CD4-positive, alpha-beta T cell (primary cell): Measurements from ENCODE around the gene DGLUCY. TPM values are rescaled to one million over a fixed set of nuclear protein-coding genes. Genes with fewer than 3 reads are reported as not detected.
A peak's percentile ranks its signal among the peaks of the same experiment; 100 is the strongest.

Experiments
- ATAC-seq: fragments of 200-7000 bp; cut with Tn5 transposase; one replicate; pipeline ENCODE4 v1.10.0; 2022; ENCODE audit warnings: mild to moderate bottlenecking; ENCODE audit not compliant: poor library complexity
- CTCF ChIA-PET: fragments of 350-600 bp; sonication (Branson Sonifier 250); formaldehyde crosslinking; loops from one replicate; lab custom pipeline; 2021; ENCODE audit warnings: antibody characterized with exemption, inconsistent platforms; lab: Charles Lee
- POLR2A ChIA-PET: fragments of 350-600 bp; sonication (Branson Sonifier 250); formaldehyde crosslinking; loops from one replicate; lab custom pipeline; 2021; ENCODE audit warnings: antibody characterized with exemption, inconsistent platforms; lab: Charles Lee
- DNase-seq, 14 experiments: peaks; one replicate each; pipeline ENCODE4 v3.0.0-alpha.2; 2013 to 2020; ENCODE audit warnings: mixed read lengths in 2 of 14
- H3K27ac ChIP-seq, 2 donors: one replicate each; pipeline versions ENCODE4 v1.5.1 to v1.7.0; 2013; ENCODE audit warnings: low read length in 2 of 2, low read depth in 1 of 2, mild to moderate bottlenecking in 1 of 2
- H3K27me3 ChIP-seq, 2 experiments: 1 replicate in 1 of 2; 2 replicates in 1 of 2; pipeline versions ENCODE4 v1.6.1 to v1.7.0; 2013; ENCODE audit warnings: low read length in 2 of 2, control low read depth in 1 of 2, mild to moderate bottlenecking in 1 of 2, moderate library complexity in 1 of 2; ENCODE audit not compliant: insufficient read depth in 2 of 2, control insufficient read depth in 1 of 2
- H3K36me3 ChIP-seq: one replicate; pipeline ENCODE4 v1.6.1; 2013; ENCODE audit warnings: low read length, control low read depth; ENCODE audit not compliant: insufficient read depth
- H3K4me1 ChIP-seq: one replicate; pipeline ENCODE4 v1.6.1; 2013; ENCODE audit warnings: low read length, control low read depth; ENCODE audit not compliant: insufficient read depth
- H3K4me3 ChIP-seq: one replicate; pipeline ENCODE4 v1.5.1; 2013; ENCODE audit warnings: mild to moderate bottlenecking, low read length, moderate library complexity
- H3K9me3 ChIP-seq, 2 experiments: 1 replicate in 1 of 2; 2 replicates in 1 of 2; pipeline versions ENCODE4 v1.6.1 to v1.7.0; 2013; ENCODE audit warnings: low read length in 2 of 2, mild to moderate bottlenecking in 2 of 2, control low read depth in 1 of 2, moderate library complexity in 1 of 2; ENCODE audit not compliant: control insufficient read depth in 1 of 2, insufficient read depth in 1 of 2
- H3K27ac Mint-ChIP-seq: one replicate; pipeline ENCODE4 v1.8.0; 2020; ENCODE audit warnings: mixed read lengths
- H3K27me3 Mint-ChIP-seq: one replicate; pipeline ENCODE4 v1.8.0; 2021; ENCODE audit warnings: mixed read lengths
- H3K36me3 Mint-ChIP-seq: one replicate; pipeline ENCODE4 v1.8.0; 2021; ENCODE audit warnings: low read depth, mixed read lengths
- H3K4me1 Mint-ChIP-seq: one replicate; pipeline ENCODE4 v1.8.0; 2021; ENCODE audit warnings: low read depth, mixed read lengths
- H3K4me3 Mint-ChIP-seq: one replicate; pipeline ENCODE4 v1.8.0; 2020; ENCODE audit warnings: mild to moderate bottlenecking, mixed read lengths
- H3K9me3 Mint-ChIP-seq: one replicate; pipeline ENCODE4 v1.8.0; 2020; ENCODE audit warnings: mixed read lengths
- CTCF ChIP-seq: fragments of 200-600 bp; IDR thresholded peaks from one replicate; pipeline ENCODE4 v1.8.0; 2022; ENCODE audit warnings: antibody characterized with exemption, mild to moderate bottlenecking
- intact Hi-C, 2 experiments: fragments of 100-400 bp; cut with DNase I in 1 of 2; cut with micrococcal nuclease in 1 of 2; formaldehyde crosslinking; loops; one replicate each; pipeline versions ENCODE4 v1.15.1 to v1.9.0; 2023 to 2025; cut with DNase I, micrococcal nuclease
- total RNA-seq, 174 experiments: library from RNA in 2 of 174; stranded (reverse) in 2 of 174; gene quantifications; one replicate each; pipeline ENCODE4 v1.2.3 and lab custom pipeline; 2021 to 2026

DGLUCY gene
- total RNA-seq, 2 experiments from 2014 or later: 33.0 to 34.9 TPM

- DNase-seq (no peak), ATAC-seq (no peak)
- no peaks in the 10 kb centered on the region for H3K27me3 ChIP-seq
- Mint-ChIP-seq H3K4me3 (no peak overlapping the region), H3K36me3 (peaks cover 40% of the 10 kb centered on the region), H3K27me3 (no peaks in the 10 kb centered on the region), H3K4me1 (peaks cover 38% of the 10 kb centered on the region), H3K9me3 (no peaks in the 10 kb centered on the region), H3K27ac (peak overlapping the region; percentile 4)
- H3K36me3 ChIP-seq: peaks cover 30% of the 10 kb centered on the region
- POLR2A ChIA-PET: interaction anchor here (2.4 kb wide), 1 partner anchor 24 kb away, joined by 14 read pairs; the partner anchor contains the start of gene GPR68
- H3K9me3 ChIP-seq: no peaks in the 10 kb centered on the region
- peaks cover 23% of the 10 kb centered on the region for H3K4me1 ChIP-seq
- H3K4me3 ChIP-seq: no peak overlapping the region
- intact Hi-C loops: loop anchor here in 1 of 2 experiments (5.0 kb wide), 1 partner anchor 91 kb away; no protein-coding TSS in a partner anchor
- TF ChIP-seq CTCF: no peak
- no peak overlapping the region for H3K27ac ChIP-seq
- CTCF ChIA-PET: no interaction called here
Measured at GRCh38 chr14:91267965-91268437, 154.1 kb downstream of the DGLUCY start.

- peaks cover 26% of the 10 kb centered on the region for H3K4me1 Mint-ChIP-seq
- Histone ChIP-seq H3K27me3 (no peaks in the 10 kb centered on the region), H3K36me3 (peaks cover 43% of the 10 kb centered on the region), H3K4me1 (peaks cover 10% of the 10 kb centered on the region), H3K9me3 (no peaks in the 10 kb centered on the region), H3K27ac (peak overlapping the region in 1 of 2 donors; percentile 4), H3K4me3 (no peak overlapping the region)
- no peaks in the 10 kb centered on the region for H3K27me3 Mint-ChIP-seq
- peaks cover 52% of the 10 kb centered on the region for H3K36me3 Mint-ChIP-seq
- DNase-seq (peak in 1 of 14 experiments; percentile 11), ATAC-seq (no peak)
- H3K27ac Mint-ChIP-seq: peak overlapping the region; percentile 70
- TF ChIP-seq CTCF: no peak
- no peak overlapping the region for H3K4me3 Mint-ChIP-seq
- CTCF ChIA-PET: interaction anchor here (1.2 kb wide), 1 partner anchor 92 kb away, joined by 3 read pairs; no protein-coding TSS in a partner anchor
- no peaks in the 10 kb centered on the region for H3K9me3 Mint-ChIP-seq
- intact Hi-C loops: loop anchor here in 1 of 2 experiments (5.0 kb wide), 1 partner anchor 92 kb away; no protein-coding TSS in a partner anchor
- POLR2A ChIA-PET: no interaction called here
Measured at GRCh38 chr14:91269076-91269991, 155.5 kb downstream of the DGLUCY start.

GRCh38 chr14:91270188-91270587, 156.3 kb downstream of the DGLUCY start:
- H3K9me3 ChIP-seq: no peaks in the 10 kb centered on the region
- Mint-ChIP-seq H3K27ac (peak overlapping the region; percentile 39), H3K4me3 (no peak overlapping the region), H3K4me1 (peaks cover 26% of the 10 kb centered on the region), H3K36me3 (peaks cover 60% of the 10 kb centered on the region), H3K9me3 (no peaks in the 10 kb centered on the region), H3K27me3 (no peaks in the 10 kb centered on the region)
- no peaks in the 10 kb centered on the region for H3K27me3 ChIP-seq
- no peak overlapping the region for H3K27ac ChIP-seq
- intact Hi-C loops: no loop called here
- TF ChIP-seq CTCF: no peak
- CTCF ChIA-PET: no interaction called here
- peaks cover 3% of the 10 kb centered on the region for H3K4me1 ChIP-seq
- no peak overlapping the region for H3K4me3 ChIP-seq
- no peak for DNase-seq
- POLR2A ChIA-PET: no interaction called here
- ATAC-seq: no peak
- H3K36me3 ChIP-seq: peaks cover 52% of the 10 kb centered on the region
